Hepatocyte (in vitro differentiated cells): Measurements from ENCODE around the gene STMN1.

Source experiments
- EZH2phosphoT487 ChIP-seq: fragments of 200-600 bp; sonication (generic); IDR thresholded peaks from one replicate; pipeline ENCODE4 v1.6.1; 2018; ENCODE audit warnings: antibody characterized with exemption, mild to moderate bottlenecking, low read depth, moderate library complexity; ENCODE audit not compliant: unreplicated experiment, severe bottlenecking
- TF ChIP-seq, protein P1 (sequence below): fragments of 200-600 bp; sonication (generic); IDR thresholded peaks from 2 replicates; pipeline ENCODE4 v1.5.1; 2016; ENCODE audit warnings: antibody characterized with exemption, mild to moderate bottlenecking; ENCODE audit not compliant: poor library complexity

DNA sequence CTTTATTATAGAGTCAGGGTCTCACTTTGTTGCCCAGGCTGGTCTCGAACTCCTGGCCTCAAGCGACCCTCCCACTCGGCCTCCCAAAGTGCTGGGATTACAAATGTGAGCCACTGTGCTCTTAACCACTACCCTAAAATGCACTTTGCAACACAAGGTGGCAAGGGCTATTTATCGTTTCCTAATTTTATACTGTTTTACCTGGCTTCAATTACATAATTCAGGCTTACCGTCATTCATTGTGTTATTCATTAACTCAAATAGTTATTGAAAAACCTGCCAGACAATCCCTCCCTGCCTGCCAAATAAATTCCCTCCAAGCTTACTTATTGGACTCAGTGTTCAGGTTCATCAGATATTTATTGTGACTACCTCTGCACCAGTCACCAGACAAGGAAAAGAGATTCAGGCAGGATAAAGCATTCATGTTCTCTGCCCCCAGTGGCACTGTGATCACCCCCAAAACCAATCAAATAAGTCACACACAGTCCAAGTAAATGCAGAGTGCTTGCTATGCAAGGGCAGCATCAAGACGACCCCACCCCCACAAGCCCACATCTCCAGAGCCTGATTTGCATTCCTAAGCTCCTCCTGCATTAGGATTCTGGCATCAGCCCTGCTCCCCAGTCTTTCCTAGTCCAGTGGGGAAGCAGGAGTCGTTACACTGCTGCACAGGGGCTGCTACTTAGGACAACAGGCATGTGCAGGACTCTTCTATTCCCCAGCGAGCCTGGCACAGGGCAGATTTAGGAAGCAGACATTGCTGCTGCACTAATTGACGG, 38.8 kb downstream of the STMN1 start:
- TF ChIP-seq, protein P1, sequence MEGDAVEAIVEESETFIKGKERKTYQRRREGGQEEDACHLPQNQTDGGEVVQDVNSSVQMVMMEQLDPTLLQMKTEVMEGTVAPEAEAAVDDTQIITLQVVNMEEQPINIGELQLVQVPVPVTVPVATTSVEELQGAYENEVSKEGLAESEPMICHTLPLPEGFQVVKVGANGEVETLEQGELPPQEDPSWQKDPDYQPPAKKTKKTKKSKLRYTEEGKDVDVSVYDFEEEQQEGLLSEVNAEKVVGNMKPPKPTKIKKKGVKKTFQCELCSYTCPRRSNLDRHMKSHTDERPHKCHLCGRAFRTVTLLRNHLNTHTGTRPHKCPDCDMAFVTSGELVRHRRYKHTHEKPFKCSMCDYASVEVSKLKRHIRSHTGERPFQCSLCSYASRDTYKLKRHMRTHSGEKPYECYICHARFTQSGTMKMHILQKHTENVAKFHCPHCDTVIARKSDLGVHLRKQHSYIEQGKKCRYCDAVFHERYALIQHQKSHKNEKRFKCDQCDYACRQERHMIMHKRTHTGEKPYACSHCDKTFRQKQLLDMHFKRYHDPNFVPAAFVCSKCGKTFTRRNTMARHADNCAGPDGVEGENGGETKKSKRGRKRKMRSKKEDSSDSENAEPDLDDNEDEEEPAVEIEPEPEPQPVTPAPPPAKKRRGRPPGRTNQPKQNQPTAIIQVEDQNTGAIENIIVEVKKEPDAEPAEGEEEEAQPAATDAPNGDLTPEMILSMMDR: no peak
- no peak for TF ChIP-seq EZH2phosphoT487
